ENCODE data around the gene DDX19B. TPM values are rescaled to one million over a fixed set of nuclear protein-coding genes. Genes with fewer than 3 reads are reported as not detected.
"Not testable (repeated sequence)": the region's sequence is repeated elsewhere in the genome, so short reads cannot be mapped to it uniquely, and the experiment has no call there.

The DDX19B gene
- total RNA-seq, 1 donor from 2014 or later = 13.7 TPM

DNA sequence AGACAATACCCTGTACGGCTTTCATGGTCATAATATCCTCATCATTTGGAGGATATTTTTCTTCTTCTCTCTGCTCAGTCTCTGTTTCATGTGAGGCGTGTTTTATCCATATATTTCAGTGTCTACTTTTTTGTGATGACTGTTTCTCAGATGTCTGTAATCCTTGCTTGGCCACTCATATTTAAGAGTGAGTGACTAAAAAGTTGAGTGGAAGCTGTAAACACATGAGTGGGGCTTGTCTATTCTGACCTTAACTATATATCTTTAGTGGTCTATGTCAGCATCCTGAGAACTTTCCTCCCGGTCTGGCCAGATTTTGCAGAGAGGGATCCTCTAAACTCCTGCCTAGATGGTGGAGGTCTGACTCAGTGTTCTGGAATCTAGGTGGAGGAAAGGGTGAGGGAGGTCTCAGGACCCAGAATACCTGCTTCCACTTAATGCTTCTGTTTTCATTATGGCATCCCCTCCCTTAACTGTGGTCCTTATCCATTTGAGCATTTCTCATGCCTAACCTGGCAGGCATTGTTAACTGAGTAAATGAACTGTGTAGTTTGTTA is 6.0 kb downstream of the DDX19B start:
- TF ChIP-seq, protein P1, sequence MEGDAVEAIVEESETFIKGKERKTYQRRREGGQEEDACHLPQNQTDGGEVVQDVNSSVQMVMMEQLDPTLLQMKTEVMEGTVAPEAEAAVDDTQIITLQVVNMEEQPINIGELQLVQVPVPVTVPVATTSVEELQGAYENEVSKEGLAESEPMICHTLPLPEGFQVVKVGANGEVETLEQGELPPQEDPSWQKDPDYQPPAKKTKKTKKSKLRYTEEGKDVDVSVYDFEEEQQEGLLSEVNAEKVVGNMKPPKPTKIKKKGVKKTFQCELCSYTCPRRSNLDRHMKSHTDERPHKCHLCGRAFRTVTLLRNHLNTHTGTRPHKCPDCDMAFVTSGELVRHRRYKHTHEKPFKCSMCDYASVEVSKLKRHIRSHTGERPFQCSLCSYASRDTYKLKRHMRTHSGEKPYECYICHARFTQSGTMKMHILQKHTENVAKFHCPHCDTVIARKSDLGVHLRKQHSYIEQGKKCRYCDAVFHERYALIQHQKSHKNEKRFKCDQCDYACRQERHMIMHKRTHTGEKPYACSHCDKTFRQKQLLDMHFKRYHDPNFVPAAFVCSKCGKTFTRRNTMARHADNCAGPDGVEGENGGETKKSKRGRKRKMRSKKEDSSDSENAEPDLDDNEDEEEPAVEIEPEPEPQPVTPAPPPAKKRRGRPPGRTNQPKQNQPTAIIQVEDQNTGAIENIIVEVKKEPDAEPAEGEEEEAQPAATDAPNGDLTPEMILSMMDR (IDR thresholded peaks at IDR 0.05; ENCODE audit: borderline replicate concordance) = no peak
- no peak overlapping the region for H3K27ac ChIP-seq (replicated peaks)
- DNase-seq = no peak
- H3K36me3 ChIP-seq = peaks cover 24% of the 10 kb centered on the region
- peaks cover 19% of the 10 kb centered on the region for H3K9me3 ChIP-seq (replicated peaks)
- intact Hi-C loops (cut with micrococcal nuclease) = no loop called here
- H3K27me3 ChIP-seq (ENCODE audit: low read depth) = no peaks in the 10 kb centered on the region
- peaks cover 6% of the 10 kb centered on the region for H3K4me1 ChIP-seq
- H3K4me3 ChIP-seq = no peak overlapping the region

- no peak overlapping the region for H3K4me3 ChIP-seq
- DNase-seq = no peak
- intact Hi-C loops (cut with micrococcal nuclease) = no loop called here
- H3K27ac ChIP-seq (replicated peaks) = no peak overlapping the region
- TF ChIP-seq, protein P1 (IDR thresholded peaks at IDR 0.05; ENCODE audit: borderline replicate concordance) = no peak
- H3K27me3 ChIP-seq (ENCODE audit: low read depth) = no peaks in the 10 kb centered on the region
- peaks cover 7% of the 10 kb centered on the region for H3K4me1 ChIP-seq
- peaks cover 2% of the 10 kb centered on the region for H3K9me3 ChIP-seq (replicated peaks)
- peaks cover 9% of the 10 kb centered on the region for H3K36me3 ChIP-seq
Measured at GRCh38 chr16:70306880-70307279, 7.9 kb downstream of the DDX19B start.

DNA sequence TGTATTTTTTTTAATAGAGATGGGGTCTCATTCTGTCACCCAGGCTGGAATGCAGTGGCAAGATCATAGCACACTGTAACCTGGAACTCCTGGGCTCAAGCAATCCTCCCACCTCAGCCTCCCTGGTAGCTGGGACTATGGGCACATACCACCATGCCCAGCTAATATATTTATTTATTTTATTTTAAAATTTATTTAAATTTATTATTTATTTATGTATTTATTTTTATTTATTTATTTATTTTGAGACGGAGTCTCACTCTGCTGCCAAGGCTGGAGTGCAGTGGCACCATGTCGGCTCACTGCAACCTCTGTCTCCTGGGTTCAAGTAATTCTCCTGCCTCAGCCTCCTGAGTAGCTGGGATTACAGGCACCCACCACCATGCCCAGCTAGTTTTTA is 8.7 kb downstream of the DDX19B start:
- intact Hi-C loops (cut with micrococcal nuclease); H3K27me3 ChIP-seq (ENCODE audit: low read depth); H3K36me3 ChIP-seq; H3K4me1 ChIP-seq; H3K9me3 ChIP-seq (replicated peaks); H3K4me3 ChIP-seq; DNase-seq; H3K27ac ChIP-seq (replicated peaks): not testable (repeated sequence)

- Histone ChIP-seq H3K4me1 (no peaks in the 10 kb centered on the region), H3K27ac (replicated peaks) (no peak overlapping the region), H3K27me3 (ENCODE audit: low read depth) (no peaks in the 10 kb centered on the region), H3K9me3 (replicated peaks) (no peaks in the 10 kb centered on the region), H3K4me3 (no peak overlapping the region), H3K36me3 (peaks cover 96% of the 10 kb centered on the region)
- DNase-seq = no peak
- TF ChIP-seq, protein P1 (IDR thresholded peaks at IDR 0.05; ENCODE audit: borderline replicate concordance) = no peak
- intact Hi-C loops (cut with micrococcal nuclease) = no loop called here
Measured at GRCh38 chr16:70320121-70320520, 21.1 kb downstream of the DDX19B start.

GRCh38 chr16:70324998-70325747 is 26.2 kb downstream of the DDX19B start:
- no peak for DNase-seq
- no peaks in the 10 kb centered on the region for H3K27me3 ChIP-seq (ENCODE audit: low read depth)
- TF ChIP-seq, protein P1 (IDR thresholded peaks at IDR 0.05; ENCODE audit: borderline replicate concordance) = no peak
- intact Hi-C loops (cut with micrococcal nuclease) = no loop called here
- H3K36me3 ChIP-seq = peaks cover 97% of the 10 kb centered on the region
- no peak overlapping the region for H3K4me3 ChIP-seq
- H3K9me3 ChIP-seq (replicated peaks) = no peaks in the 10 kb centered on the region
- H3K27ac ChIP-seq (replicated peaks) = no peak overlapping the region
- no peaks in the 10 kb centered on the region for H3K4me1 ChIP-seq

- H3K27ac ChIP-seq (replicated peaks) = no peak overlapping the region
- intact Hi-C loops (cut with micrococcal nuclease) = no loop called here
- H3K36me3 ChIP-seq = peaks cover 90% of the 10 kb centered on the region
Measured at GRCh38 chr16:70331091-70331490, 32.1 kb downstream of the DDX19B start.

More at GRCh38 chr16:70331091-70331490, 32.1 kb downstream of the DDX19B start:
- Histone ChIP-seq H3K4me1 (peaks cover 8% of the 10 kb centered on the region), H3K9me3 (replicated peaks) (no peaks in the 10 kb centered on the region), H3K27me3 (ENCODE audit: low read depth) (no peaks in the 10 kb centered on the region), H3K4me3 (no peak overlapping the region)
- TF ChIP-seq, protein P1 (IDR thresholded peaks at IDR 0.05; ENCODE audit: borderline replicate concordance) = no peak
- DNase-seq = no peak
